H1 (cell line): ENCODE measurements around the gene MEP1A. TPM values are rescaled to one million over a fixed set of nuclear protein-coding genes. Genes with fewer than 3 reads are reported as not detected.

Source experiments
- CTCF ChIA-PET: fragments of 300-600 bp; sonication (Branson Sonifier 250); formaldehyde crosslinking; loops from one replicate; lab custom pipeline; 2021; ENCODE audit not compliant: partially characterized antibody; lab: Charles Lee
- POLR2A ChIA-PET: fragments of 300-600 bp; sonication (Branson Sonifier 250); formaldehyde crosslinking; loops from one replicate; lab custom pipeline; 2021; ENCODE audit warnings: inconsistent platforms; ENCODE audit not compliant: partially characterized antibody; lab: Charles Lee
- DNase-seq, 2 experiments: peaks; one replicate each; pipeline versions ENCODE4 v3.0.0 to v3.0.0-alpha.2; 2010 to 2022; ENCODE audit warnings: low spot score in 2 of 2, low read depth in 1 of 2, mixed read lengths in 1 of 2
- FAIRE-seq: peaks from 2 replicates; lab custom pipeline; 2011; peaks lifted over from hg19 to GRCh38; lab: Jason Lieb, UNC
- H2AFZ ChIP-seq: 2 replicates; pipeline ENCODE4 v1.8.1; 2012; ENCODE audit warnings: low read length, inconsistent platforms
- H2AK5ac ChIP-seq: 2 replicates; pipeline ENCODE4 v1.6.1; 2013; ENCODE audit warnings: low read depth, low read length
- H2BK120ac ChIP-seq: replicated peaks from 2 replicates; pipeline ENCODE3; 2013; ENCODE audit warnings: low read depth, low read length, inconsistent platforms
- H2BK12ac ChIP-seq: 2 replicates; pipeline ENCODE4 v1.6.1; 2013; ENCODE audit warnings: low read depth, low read length
- H2BK15ac ChIP-seq: 2 replicates; pipeline ENCODE4 v1.6.1; 2013; ENCODE audit warnings: low read length
- H2BK20ac ChIP-seq: 2 replicates; pipeline ENCODE4 v1.6.1; 2013; ENCODE audit warnings: low read length
- H2BK5ac ChIP-seq: 2 replicates; pipeline ENCODE4 v1.6.1; 2013; ENCODE audit warnings: low read depth, low read length
- H3K14ac ChIP-seq: 2 replicates; pipeline ENCODE4 v1.6.1; 2013; ENCODE audit warnings: inconsistent platforms; ENCODE audit not compliant: insufficient read length
- H3K18ac ChIP-seq: 2 replicates; pipeline ENCODE4 v1.6.1; 2013; ENCODE audit warnings: low read length; ENCODE audit errors: extremely low read depth
- H3K23ac ChIP-seq: 2 replicates; pipeline ENCODE4 v1.6.1; 2013; ENCODE audit warnings: inconsistent platforms; ENCODE audit not compliant: insufficient read length
- H3K23me2 ChIP-seq: 2 replicates; pipeline ENCODE4 v1.6.1; 2013; ENCODE audit warnings: low read depth, low read length
- H3K27ac ChIP-seq: 2 replicates; pipeline ENCODE4 v1.6.1; 2011; ENCODE audit warnings: low read depth, low read length, inconsistent platforms
- H3K27me3 ChIP-seq, 4 experiments: replicated peaks in 1 of 4; 1 replicate in 1 of 4; 2 replicates in 3 of 4; pipeline versions ENCODE4 v1.6.1 to v1.8.1; 2011 to 2013; ENCODE audit warnings: low read length in 3 of 4, mild to moderate bottlenecking in 3 of 4, inconsistent platforms in 2 of 4, mixed read lengths in 2 of 4, moderate library complexity in 1 of 4; ENCODE audit not compliant: control insufficient read depth in 3 of 4, insufficient read depth in 3 of 4; ENCODE audit errors: extremely low read depth in 1 of 4
- H3K36me3 ChIP-seq, 4 experiments: 2 replicates each; pipeline versions ENCODE4 v1.6.1 to v1.8.1; 2011 to 2013; ENCODE audit warnings: mild to moderate bottlenecking in 4 of 4, low read length in 3 of 4, moderate library complexity in 2 of 4, control low read depth in 1 of 4, inconsistent platforms in 1 of 4; ENCODE audit not compliant: insufficient read depth in 4 of 4, control insufficient read depth in 2 of 4
- H3K4ac ChIP-seq: replicated peaks from 2 replicates; pipeline ENCODE3; 2013; ENCODE audit warnings: low read length, low read depth, mixed read lengths, inconsistent platforms; ENCODE audit not compliant: insufficient read length
- H3K4me1 ChIP-seq, 4 experiments: replicated peaks in 1 of 4; 1 replicate in 1 of 4; 2 replicates in 3 of 4; pipeline versions ENCODE4 v1.6.1 to v1.8.1; 2011 to 2013; ENCODE audit warnings: low read length in 3 of 4, inconsistent platforms in 2 of 4, mixed read lengths in 1 of 4; ENCODE audit not compliant: insufficient read depth in 4 of 4, control insufficient read depth in 3 of 4
- H3K4me2 ChIP-seq, 2 experiments: 2 replicates each; pipeline versions ENCODE4 v1.6.1 to v1.8.1; 2011 to 2013; ENCODE audit warnings: low read depth in 2 of 2, low read length in 2 of 2, control low read depth in 1 of 2, inconsistent platforms in 1 of 2, mild to moderate bottlenecking in 1 of 2; ENCODE audit not compliant: insufficient read depth in 1 of 2
- H3K4me3 ChIP-seq, 4 experiments: fragments of 200-600, 300-600 bp in 1 of 4; sonication (generic), shearing (Covaris generic), sonication (Bioruptor Twin) in 1 of 4; 2 replicates each; pipeline versions ENCODE4 v1.5.1 to v1.8.1; 2011 to 2016; ENCODE audit warnings: low read length in 4 of 4, low read depth in 3 of 4, control low read depth in 2 of 4, inconsistent platforms in 2 of 4, mild to moderate bottlenecking in 2 of 4, mixed read lengths in 1 of 4, moderate library complexity in 1 of 4; ENCODE audit not compliant: insufficient read depth in 2 of 4; ENCODE audit errors: extremely low read depth in 1 of 4
- H3K56ac ChIP-seq: replicated peaks from 2 replicates; pipeline ENCODE3; 2013; ENCODE audit warnings: low read depth, mild to moderate bottlenecking, mixed read lengths, low read length, inconsistent platforms; ENCODE audit not compliant: insufficient read length
- H3K79me1 ChIP-seq: 2 replicates; pipeline ENCODE4 v1.6.1; 2013; ENCODE audit warnings: low read depth, low read length, control low read depth
- H3K79me2 ChIP-seq, 2 experiments: 2 replicates each; pipeline versions ENCODE4 v1.6.1 to v1.8.1; 2012 to 2013; ENCODE audit warnings: low read length in 2 of 2, mild to moderate bottlenecking in 2 of 2, inconsistent platforms in 1 of 2; ENCODE audit not compliant: insufficient read depth in 2 of 2, control insufficient read depth in 1 of 2
- H3K9ac ChIP-seq, 4 experiments: replicated peaks in 1 of 4; 1 replicate in 1 of 4; 2 replicates in 3 of 4; pipeline versions ENCODE4 v1.6.1 to v1.8.1; 2011 to 2013; ENCODE audit warnings: low read depth in 3 of 4, low read length in 3 of 4, control low read depth in 2 of 4, mild to moderate bottlenecking in 2 of 4, moderate library complexity in 2 of 4, inconsistent platforms in 1 of 4; ENCODE audit errors: extremely low read depth in 1 of 4
- H3K9me3 ChIP-seq, 2 experiments: 2 replicates each; pipeline versions ENCODE4 v1.6.1 to v1.8.1; 2012 to 2013; ENCODE audit warnings: mild to moderate bottlenecking in 2 of 2, moderate library complexity in 2 of 2, control low read depth in 1 of 2, inconsistent platforms in 1 of 2, low read depth in 1 of 2, low read length in 1 of 2, mixed read lengths in 1 of 2; ENCODE audit not compliant: insufficient read depth in 2 of 2
- H4K20me1 ChIP-seq, 2 experiments: replicated peaks in 1 of 2; 2 replicates each; pipeline versions ENCODE3 to v1.8.1; 2011 to 2013; ENCODE audit warnings: inconsistent platforms in 2 of 2, low read length in 2 of 2, mild to moderate bottlenecking in 1 of 2; ENCODE audit not compliant: insufficient read depth in 2 of 2, control insufficient read depth in 1 of 2
- H4K5ac ChIP-seq: 2 replicates; pipeline ENCODE4 v1.6.1; 2013; ENCODE audit warnings: low read length, low read depth, mixed read lengths, inconsistent platforms; ENCODE audit not compliant: insufficient read length
- H4K8ac ChIP-seq: 2 replicates; pipeline ENCODE4 v1.8.0; 2013; ENCODE audit warnings: mild to moderate bottlenecking, moderate library complexity, low read length, inconsistent platforms; ENCODE audit not compliant: insufficient read depth; ENCODE audit errors: extremely low read depth
- H4K91ac ChIP-seq: replicated peaks from 2 replicates; pipeline ENCODE3; 2013; ENCODE audit warnings: low read length, mixed read lengths, inconsistent platforms; ENCODE audit not compliant: insufficient read length
- EZH2 ChIP-seq: fragments of 200-600 bp; sonication (generic); IDR thresholded peaks from 2 replicates; pipeline ENCODE4 v1.7.1; 2012; ENCODE audit warnings: low read depth, mild to moderate bottlenecking, moderate library complexity, low read length, inconsistent platforms; ENCODE audit not compliant: severe bottlenecking
- GTF2F1 ChIP-seq: IDR thresholded peaks from 2 replicates; pipeline ENCODE4 v1.6.1; 2012; ENCODE audit warnings: low read depth, low read length, improper control_type of control experiment, borderline replicate concordance
- MAFK ChIP-seq: IDR thresholded peaks from 2 replicates; pipeline ENCODE4 v1.6.1; 2012; ENCODE audit warnings: low read depth, mild to moderate bottlenecking, improper control_type of control experiment, low read length
- MAX ChIP-seq: IDR thresholded peaks from 2 replicates; pipeline ENCODE4 v1.6.1; 2012; ENCODE audit warnings: inconsistent platforms
- TEAD4 ChIP-seq: IDR thresholded peaks from 2 replicates; pipeline ENCODE4 v1.6.1; 2012; ENCODE audit warnings: low read depth, low read length, inconsistent platforms, mixed read lengths
- whole genome bisulfite sequencing, 2 experiments: shearing (Covaris generic) in 1 of 2; methylation state at CpG; one replicate each; pipeline versions ENCODE4 v1.1.6 to v1.1.7; 2013 to 2015; ENCODE audit warnings: low lambda C conversion rate in 2 of 2, mixed read lengths in 2 of 2, inconsistent platforms in 1 of 2, low coverage in 1 of 2, missing lambda C conversion rate in 1 of 2; ENCODE audit not compliant: insufficient replicate concordance in 2 of 2, insufficient coverage in 1 of 2, insufficient read length in 1 of 2; ENCODE audit errors: extremely low coverage in 1 of 2, missing lambda C conversion rate in 1 of 2; 5-methylcytosine and 5-hydroxymethylcytosine counted together
- polyA plus RNA-seq, 7 experiments: library from polyadenylated mRNA; depleted of rRNA in 3 of 7; stranded (reverse) in 5 of 7; unstranded in 2 of 7; fragments of >200 nt in 5 of 7; fragments of 200-250 nt in 2 of 7; gene quantifications; 1 replicate in 5 of 7; 2 replicates in 1 of 7; 4 replicates in 1 of 7; pipeline versions ENCODE4 v1.2.1 to v1.2.3, GENCODE V29; 2011 to 2013; ENCODE audit warnings: missing spikeins in 2 of 7, mixed read lengths in 2 of 7
- total RNA-seq: library from RNA; stranded (reverse); fragmentation: NEBNext Ultra II Directional; extraction: Animal tissue kit (Norgen Biotek cat#: 25700); gene quantifications from 2 replicates; pipeline ENCODE4 v1.2.1, GENCODE V29; 2021

Gene MEP1A
- total and polyA plus RNA-seq, 2 of the 8 experiments (the other 6 are each of a cell fraction or from before 2014, with no cell fraction given) = 0.03 TPM; not detected in 1

- H3K56ac ChIP-seq = no peak overlapping the region
- H3K36me3 ChIP-seq = no peaks in the 10 kb centered on the region
- H4K20me1 ChIP-seq = no peaks in the 10 kb centered on the region
- no peak overlapping the region for H2BK120ac ChIP-seq
- no peak overlapping the region for H3K27ac ChIP-seq
- H3K79me2 ChIP-seq = no peaks in the 10 kb centered on the region
- H2BK15ac ChIP-seq = no peak overlapping the region
- H4K91ac ChIP-seq = no peak overlapping the region
- FAIRE-seq (no peak), DNase-seq (no peak)
- H2BK5ac ChIP-seq = no peak overlapping the region
- H3K4me3 ChIP-seq = no peak overlapping the region
- H3K4me2 ChIP-seq = no peak overlapping the region
- H3K4me1 ChIP-seq = no peaks in the 10 kb centered on the region
- H2BK12ac ChIP-seq = no peak overlapping the region
- no peak overlapping the region for H3K4ac ChIP-seq
- H3K9ac ChIP-seq = no peak overlapping the region
- POLR2A ChIA-PET = no interaction called here
- no peaks in the 10 kb centered on the region for H3K27me3 ChIP-seq
- 87% methylated on average over 3 of the region's 3 CpGs; no CpG with 5 or more reads in 1 of the 2 experiments for whole genome bisulfite sequencing, 2 experiments
- H3K79me1 ChIP-seq = no peaks in the 10 kb centered on the region
- no peak overlapping the region for H3K23ac ChIP-seq
- no peak overlapping the region for H4K8ac ChIP-seq
- H3K14ac ChIP-seq = no peak overlapping the region
- no peak overlapping the region for H3K18ac ChIP-seq
- H2AFZ ChIP-seq = no peak overlapping the region
- no peak overlapping the region for H2BK20ac ChIP-seq
- H2AK5ac ChIP-seq = no peak overlapping the region
- no peaks in the 10 kb centered on the region for H3K23me2 ChIP-seq
- no peak overlapping the region for H4K5ac ChIP-seq
- no peaks in the 10 kb centered on the region for H3K9me3 ChIP-seq
- CTCF ChIA-PET = interaction anchor here (1.2 kb wide), 1 partner anchor 201 kb away, joined by 3 read pairs; no protein-coding TSS in a partner anchor
- TF ChIP-seq MAFK = no peak
- no peak for TF ChIP-seq EZH2
- TF ChIP-seq TEAD4 = no peak
- TF ChIP-seq MAX = no peak
- no peak for TF ChIP-seq GTF2F1
Measured at GRCh38 chr6:46788791-46789190, 4.4 kb upstream of the MEP1A start.
